Caco-2 (cell line): ENCODE measurements around the gene TMEM53. TPM values are rescaled to one million over a fixed set of nuclear protein-coding genes. Genes with fewer than 3 reads are reported as not detected.
"Not testable (repeated sequence)": the region's sequence is repeated elsewhere in the genome, so short reads cannot be mapped to it uniquely, and the experiment has no call there.

ENCODE experiments used
- BruUV-seq: library from RNA; stranded (reverse); fragments of 400-500 nt; replicated peaks from 2 replicates; lab custom pipeline; 2021; lab: Mats Ljungman, UMichigan
- CTCF ChIA-PET: fragments of 300-600 bp; sonication (Branson Sonifier 250); formaldehyde crosslinking; loops from one replicate; lab custom pipeline; 2022; ENCODE audit warnings: antibody characterized with exemption; lab: Charles Lee
- POLR2A ChIA-PET: fragments of 300-600 bp; sonication (Branson Sonifier 250); formaldehyde crosslinking; loops from one replicate; lab custom pipeline; 2022; ENCODE audit warnings: antibody characterized with exemption; lab: Charles Lee
- DNase-seq, 2 experiments: peaks; one replicate each; pipeline versions ENCODE4 v3.0.0 to v3.0.0-alpha.2; 2020 to 2022
- H3K27me3 ChIP-seq: replicated peaks from 2 replicates; pipeline ENCODE4 v1.6.0; 2011; ENCODE audit warnings: low read length; ENCODE audit not compliant: control insufficient read depth, insufficient read depth
- H3K36me3 ChIP-seq: 2 replicates; pipeline ENCODE4 v1.5.1; 2011; ENCODE audit warnings: low read length; ENCODE audit not compliant: control insufficient read depth, insufficient read depth
- H3K4me1 ChIP-seq: fragments of 250-450 bp; sonication (Bioruptor Pico); 2 replicates; pipeline ENCODE4 v1.5.1; 2020; ENCODE audit warnings: mild to moderate bottlenecking
- H3K4me3 ChIP-seq: 2 replicates; pipeline ENCODE4 v1.5.1; 2011; ENCODE audit warnings: low read depth, mild to moderate bottlenecking, control low read depth, low read length
- H3K9me3 ChIP-seq: fragments of 250-450 bp; sonication (Bioruptor Pico); 2 replicates; pipeline ENCODE4 v1.5.1; 2020; ENCODE audit warnings: mild to moderate bottlenecking, moderate library complexity
- H3K27ac Mint-ChIP-seq: one replicate; pipeline ENCODE4 v1.8.0; 2022; ENCODE audit warnings: mixed read lengths; ENCODE audit not compliant: unreplicated experiment
- H3K27me3 Mint-ChIP-seq: one replicate; pipeline ENCODE4 v1.8.0; 2022; ENCODE audit warnings: mixed read lengths; ENCODE audit not compliant: insufficient read depth, unreplicated experiment
- H3K36me3 Mint-ChIP-seq: one replicate; pipeline ENCODE4 v1.8.0; 2022; ENCODE audit warnings: mild to moderate bottlenecking, mixed read lengths; ENCODE audit not compliant: insufficient read depth, unreplicated experiment
- H3K4me1 Mint-ChIP-seq: one replicate; pipeline ENCODE4 v1.8.0; 2022; ENCODE audit warnings: low read depth, mixed read lengths; ENCODE audit not compliant: unreplicated experiment
- H3K4me3 Mint-ChIP-seq: one replicate; pipeline ENCODE4 v1.8.0; 2022; ENCODE audit warnings: mild to moderate bottlenecking, moderate library complexity, mixed read lengths; ENCODE audit not compliant: unreplicated experiment
- H3K9me3 Mint-ChIP-seq: one replicate; pipeline ENCODE4 v1.8.0; 2022; ENCODE audit warnings: mixed read lengths; ENCODE audit not compliant: unreplicated experiment
- intact Hi-C: fragments of 100-400 bp; cut with micrococcal nuclease; formaldehyde crosslinking; loops from one replicate; pipeline ENCODE4 v1.10.0; 2022; ENCODE audit not compliant: unreplicated experiment
- total RNA-seq: library from RNA; stranded (reverse); gene quantifications from 2 replicates; pipeline ENCODE4 v1.2.3, GENCODE V29; 2022
- TF ChIP-seq, protein P1 (sequence below), 2 experiments: fragments of 200-600 bp in 1 of 2; IDR thresholded peaks; 1 replicate in 1 of 2; 2 replicates in 1 of 2; pipeline versions ENCODE4 v1.5.1 to v1.8.0; 2011 to 2022; ENCODE audit warnings: antibody characterized with exemption in 1 of 2, control low read depth in 1 of 2, inconsistent platforms in 1 of 2, low read depth in 1 of 2, low read length in 1 of 2, mild to moderate bottlenecking in 1 of 2, moderate library complexity in 1 of 2; ENCODE audit not compliant: insufficient read depth in 1 of 2, severe bottlenecking in 1 of 2, unreplicated experiment in 1 of 2

The TMEM53 gene
- total RNA-seq, 1 experiment from 2014 or later: 4.4 TPM

DNA sequence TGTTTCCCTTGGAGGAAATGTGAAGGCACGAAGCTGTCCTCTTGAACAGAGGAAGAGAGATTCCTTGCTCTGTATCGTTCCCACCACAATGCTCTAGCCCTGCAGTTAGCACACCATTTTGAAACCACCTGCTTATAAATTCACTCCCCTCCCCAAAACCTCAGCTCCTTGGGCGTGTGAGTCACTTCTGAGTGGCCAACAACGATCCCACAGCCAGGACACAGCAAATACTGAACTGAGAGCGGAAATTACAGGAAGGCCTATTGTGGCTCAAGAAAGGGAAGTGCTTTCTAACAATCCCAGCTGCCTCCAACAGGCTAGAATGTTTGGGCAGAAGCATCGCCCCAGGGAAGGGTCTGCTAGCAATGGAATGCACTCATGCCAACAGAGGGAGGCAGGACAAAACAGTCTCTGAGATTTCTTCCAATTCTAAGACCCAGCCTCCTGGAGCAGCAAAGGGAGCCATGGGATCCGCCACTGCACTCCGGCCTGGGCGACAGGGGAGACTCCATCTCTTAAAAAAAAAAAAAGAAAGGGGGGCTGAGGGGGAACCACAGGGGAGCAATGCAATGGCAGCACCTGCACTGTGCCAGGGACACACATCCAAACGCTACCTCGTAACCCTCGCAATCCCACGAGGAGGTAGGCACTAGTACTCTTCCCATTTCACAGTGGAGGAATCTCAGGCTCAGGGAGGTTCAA, 1.9 kb downstream of the TMEM53 start:
- Histone ChIP-seq H3K27me3 (no peaks in the 10 kb centered on the region), H3K4me1 (peaks cover 3% of the 10 kb centered on the region; the same call in 1 of the 2 replicates), H3K36me3 (no peaks in the 10 kb centered on the region), H3K4me3 (no peak overlapping the region), H3K9me3 (no peaks in the 10 kb centered on the region)
- H3K4me3 Mint-ChIP-seq: no peak overlapping the region
- ChIA-PET POLR2A (no interaction called here), CTCF (no interaction called here)
- no peaks in the 10 kb centered on the region for H3K4me1 Mint-ChIP-seq
- TF ChIP-seq, protein P1, sequence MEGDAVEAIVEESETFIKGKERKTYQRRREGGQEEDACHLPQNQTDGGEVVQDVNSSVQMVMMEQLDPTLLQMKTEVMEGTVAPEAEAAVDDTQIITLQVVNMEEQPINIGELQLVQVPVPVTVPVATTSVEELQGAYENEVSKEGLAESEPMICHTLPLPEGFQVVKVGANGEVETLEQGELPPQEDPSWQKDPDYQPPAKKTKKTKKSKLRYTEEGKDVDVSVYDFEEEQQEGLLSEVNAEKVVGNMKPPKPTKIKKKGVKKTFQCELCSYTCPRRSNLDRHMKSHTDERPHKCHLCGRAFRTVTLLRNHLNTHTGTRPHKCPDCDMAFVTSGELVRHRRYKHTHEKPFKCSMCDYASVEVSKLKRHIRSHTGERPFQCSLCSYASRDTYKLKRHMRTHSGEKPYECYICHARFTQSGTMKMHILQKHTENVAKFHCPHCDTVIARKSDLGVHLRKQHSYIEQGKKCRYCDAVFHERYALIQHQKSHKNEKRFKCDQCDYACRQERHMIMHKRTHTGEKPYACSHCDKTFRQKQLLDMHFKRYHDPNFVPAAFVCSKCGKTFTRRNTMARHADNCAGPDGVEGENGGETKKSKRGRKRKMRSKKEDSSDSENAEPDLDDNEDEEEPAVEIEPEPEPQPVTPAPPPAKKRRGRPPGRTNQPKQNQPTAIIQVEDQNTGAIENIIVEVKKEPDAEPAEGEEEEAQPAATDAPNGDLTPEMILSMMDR (IDR thresholded peaks at IDR 0.05; ENCODE audit: insufficient read depth in 1 of 2, low read depth in 1 of 2, low read length in 1 of 2, severe bottlenecking in 1 of 2, unreplicated experiment in 1 of 2): no peak
- BruUV-seq: no TSS peak
- H3K9me3 Mint-ChIP-seq: no peaks in the 10 kb centered on the region
- DNase-seq: peak in 1 of 2 experiments; percentile 33
- intact Hi-C loops: no loop called here
- H3K36me3 Mint-ChIP-seq: peaks cover 8% of the 10 kb centered on the region
- H3K27ac Mint-ChIP-seq: no peak overlapping the region
- no peaks in the 10 kb centered on the region for H3K27me3 Mint-ChIP-seq

DNA sequence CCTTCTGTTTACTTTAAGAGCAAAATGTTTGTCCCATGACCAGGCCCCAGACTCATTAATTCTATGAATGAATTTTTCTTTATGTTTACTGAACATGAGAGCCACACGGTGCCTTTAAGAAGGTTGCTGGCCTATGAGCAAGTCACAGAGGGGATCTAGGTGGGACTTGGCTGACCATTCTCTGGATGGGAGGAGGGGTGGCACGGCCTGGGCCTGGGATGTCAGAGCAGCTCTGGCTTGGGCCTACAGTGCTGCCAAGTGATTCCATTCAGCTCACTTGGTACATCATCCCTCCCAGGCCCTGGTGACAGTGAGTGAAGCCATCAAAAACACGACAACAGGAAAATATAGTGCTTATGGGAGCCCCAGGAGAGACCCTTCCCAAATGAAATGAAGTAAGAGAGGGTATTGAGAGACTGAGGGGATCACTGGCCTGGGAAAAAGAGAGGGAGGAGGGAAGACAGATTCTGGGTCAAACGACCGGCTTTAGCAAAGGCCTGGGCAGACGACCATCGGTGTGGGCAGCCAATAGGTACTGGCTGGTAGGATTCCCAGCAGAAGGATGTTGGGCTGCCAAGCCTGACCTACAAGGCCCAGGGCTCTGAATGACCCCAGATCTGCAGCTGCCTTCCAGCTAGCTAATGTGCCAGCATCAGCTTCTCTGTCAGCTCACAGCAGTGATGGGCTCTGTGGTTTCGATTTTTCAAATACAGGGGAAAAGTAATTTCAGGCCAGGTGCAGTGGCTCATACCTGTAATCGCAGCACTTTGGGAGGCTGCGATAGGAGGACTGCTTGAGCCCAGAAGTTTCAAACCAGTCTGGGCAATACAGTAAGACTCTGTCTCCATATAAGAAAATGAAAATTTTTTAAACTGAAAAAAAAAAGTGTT, 3.3 kb downstream of the TMEM53 start:
- no peaks in the 10 kb centered on the region for H3K36me3 ChIP-seq
- ChIA-PET CTCF (no interaction called here), POLR2A (no interaction called here)
- Mint-ChIP-seq H3K27me3 (no peaks in the 10 kb centered on the region), H3K4me1 (no peaks in the 10 kb centered on the region), H3K36me3 (peaks cover 8% of the 10 kb centered on the region), H3K4me3 (no peak overlapping the region), H3K27ac (no peak overlapping the region), H3K9me3 (no peaks in the 10 kb centered on the region)
- no peaks in the 10 kb centered on the region for H3K27me3 ChIP-seq
- BruUV-seq: no TSS peak
- intact Hi-C loops: no loop called here
- H3K4me3 ChIP-seq: no peak overlapping the region
- TF ChIP-seq, protein P1 (IDR thresholded peaks at IDR 0.05; ENCODE audit: insufficient read depth in 1 of 2, low read depth in 1 of 2, low read length in 1 of 2, severe bottlenecking in 1 of 2, unreplicated experiment in 1 of 2): no peak
- H3K9me3 ChIP-seq: no peaks in the 10 kb centered on the region
- peak in 1 of 2 experiments; percentile 12 for DNase-seq
- no peaks in the 10 kb centered on the region for H3K4me1 ChIP-seq

- H3K9me3 ChIP-seq, H3K4me1 ChIP-seq, H3K4me1 Mint-ChIP-seq, POLR2A ChIA-PET, DNase-seq, BruUV-seq, H3K27me3 ChIP-seq, H3K9me3 Mint-ChIP-seq, CTCF ChIA-PET, H3K27me3 Mint-ChIP-seq, H3K36me3 ChIP-seq, H3K36me3 Mint-ChIP-seq, intact Hi-C loops, H3K27ac Mint-ChIP-seq, H3K4me3 Mint-ChIP-seq, H3K4me3 ChIP-seq: not testable (repeated sequence)
These were observed 7.6 kb downstream of the TMEM53 start for GRCh38 chr1:44666719-44667118.
